ENCODE data around the gene MXRA8.

MXRA8 gene

GRCh38 chr1:1343811-1344421 is 14.4 kb downstream of the MXRA8 start:
- Histone ChIP-seq H3K4me1 (ENCODE audit: control insufficient read depth, insufficient read depth, low read depth, low read length) (peaks cover 71% of the 10 kb centered on the region), H2AFZ (ENCODE audit: low read depth, low read length) (no peak overlapping the region), H3K4ac (ENCODE audit: low read depth in 1 of 2, low read length in 2 of 2) (no peak overlapping the region), H3K9me3 (ENCODE audit: control insufficient read depth, low read length) (no peaks in the 10 kb centered on the region), H2BK12ac (ENCODE audit: low read length in 2 of 2) (no peak overlapping the region), H3K4me2 (ENCODE audit: low read length, poor library complexity, severe bottlenecking) (no peak overlapping the region), H3K79me1 (replicated peaks; ENCODE audit: low read length, poor library complexity, severe bottlenecking) (peaks cover 32% of the 10 kb centered on the region), H3K36me3 (ENCODE audit: control insufficient read depth in 1 of 2, insufficient read depth in 2 of 2, low read depth in 1 of 2, low read length in 2 of 2) (peaks cover 22 to 64% of the 10 kb centered on the region in 2 experiments), H4K91ac (ENCODE audit: low read length) (no peak overlapping the region), H3K18ac (ENCODE audit: low read depth in 1 of 2, low read length in 2 of 2) (no peak overlapping the region), H3K23ac (ENCODE audit: low read length in 2 of 2) (no peak overlapping the region), H3K4me3 (ENCODE audit: insufficient read depth in 1 of 2, low read depth in 1 of 2, low read length in 2 of 2) (peak overlapping the region in 1 of 2 experiments; percentile 16), H3K14ac (ENCODE audit: low read length in 2 of 2) (no peak overlapping the region), H2BK15ac (ENCODE audit: low read depth, poor library complexity, severe bottlenecking) (no peak overlapping the region), H3K9ac (ENCODE audit: low read length) (peak overlapping the region; percentile 89), H2BK5ac (ENCODE audit: low read depth, low read length, poor library complexity, severe bottlenecking) (no peak overlapping the region), H3K27ac (ENCODE audit: low read length, poor library complexity, severe bottlenecking) (no peak overlapping the region), H2AK5ac (ENCODE audit: low read length, severe bottlenecking) (no peak overlapping the region), H2BK120ac (ENCODE audit: low read depth, low read length) (no peak overlapping the region), H3K27me3 (ENCODE audit: control insufficient read depth in 1 of 2, insufficient read depth in 1 of 2, low read length in 2 of 2) (no peaks in the 10 kb centered on the region), H4K8ac (ENCODE audit: low read length) (no peak overlapping the region)
- 94% methylated on average over 24 of the region's 24 CpGs for WGBS
- no peak for DNase-seq

GRCh38 chr1:1342584-1343115 is 15.7 kb downstream of the MXRA8 start:
- no peak overlapping the region for H3K4me3 ChIP-seq (ENCODE audit: insufficient read depth in 1 of 2, low read depth in 1 of 2, low read length in 2 of 2)
- H3K36me3 ChIP-seq (ENCODE audit: control insufficient read depth in 1 of 2, insufficient read depth in 2 of 2, low read depth in 1 of 2, low read length in 2 of 2) = peaks cover 31 to 77% of the 10 kb centered on the region in 2 experiments
- H2BK5ac ChIP-seq (ENCODE audit: low read depth, low read length, poor library complexity, severe bottlenecking) = no peak overlapping the region
- no peak overlapping the region for H3K4me2 ChIP-seq (ENCODE audit: low read length, poor library complexity, severe bottlenecking)
- H2BK120ac ChIP-seq (ENCODE audit: low read depth, low read length) = no peak overlapping the region
- H4K91ac ChIP-seq (ENCODE audit: low read length) = no peak overlapping the region
- no peak overlapping the region for H3K14ac ChIP-seq (ENCODE audit: low read length in 2 of 2)
- H2AFZ ChIP-seq (ENCODE audit: low read depth, low read length) = no peak overlapping the region
- no peak overlapping the region for H4K8ac ChIP-seq (ENCODE audit: low read length)
- H3K27me3 ChIP-seq (ENCODE audit: control insufficient read depth in 1 of 2, insufficient read depth in 1 of 2, low read length in 2 of 2) = no peaks in the 10 kb centered on the region
- H3K79me1 ChIP-seq (replicated peaks; ENCODE audit: low read length, poor library complexity, severe bottlenecking) = peaks cover 34% of the 10 kb centered on the region
- no peak overlapping the region for H2AK5ac ChIP-seq (ENCODE audit: low read length, severe bottlenecking)
- peaks cover 60% of the 10 kb centered on the region for H3K4me1 ChIP-seq (ENCODE audit: control insufficient read depth, insufficient read depth, low read depth, low read length)
- no peak overlapping the region for H2BK12ac ChIP-seq (ENCODE audit: low read length in 2 of 2)
- no peak overlapping the region for H3K9ac ChIP-seq (ENCODE audit: low read length)
- H3K23ac ChIP-seq (ENCODE audit: low read length in 2 of 2) = no peak overlapping the region
- no peak overlapping the region for H2BK15ac ChIP-seq (ENCODE audit: low read depth, poor library complexity, severe bottlenecking)
- 95% methylated on average over 18 of the region's 18 CpGs for WGBS
- no peak overlapping the region for H3K27ac ChIP-seq (ENCODE audit: low read length, poor library complexity, severe bottlenecking)
- no peak overlapping the region for H3K18ac ChIP-seq (ENCODE audit: low read depth in 1 of 2, low read length in 2 of 2)
- H3K4ac ChIP-seq (ENCODE audit: low read depth in 1 of 2, low read length in 2 of 2) = no peak overlapping the region
- no peaks in the 10 kb centered on the region for H3K9me3 ChIP-seq (ENCODE audit: control insufficient read depth, low read length)
- DNase-seq = no peak

DNA sequence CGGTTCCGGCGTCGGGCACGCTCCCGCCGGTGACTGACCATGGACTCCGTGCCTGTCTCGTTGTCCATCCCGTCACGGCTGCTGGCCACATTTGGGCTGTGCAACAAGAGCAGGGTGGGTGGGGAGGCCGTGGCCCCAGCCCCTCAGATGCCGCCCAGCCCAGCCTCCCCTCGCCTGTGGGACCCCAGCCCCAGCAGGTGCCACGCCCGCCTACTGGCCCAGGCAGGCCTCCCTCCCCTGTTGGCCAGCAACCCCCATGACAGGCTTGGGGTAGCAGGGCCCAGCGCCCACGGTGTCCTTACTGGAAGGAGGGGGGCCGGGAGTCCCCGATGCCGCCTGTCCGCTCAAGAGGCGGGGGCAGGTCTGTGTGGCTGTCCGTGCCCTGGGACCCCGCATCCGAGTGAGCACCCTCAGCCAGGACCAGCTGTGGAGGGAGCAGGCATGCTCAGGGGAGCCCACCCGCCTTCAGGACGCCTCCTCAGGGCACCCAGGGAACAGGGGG is 16.2 kb downstream of the MXRA8 start:
- peaks cover 54% of the 10 kb centered on the region for H3K4me1 ChIP-seq (ENCODE audit: control insufficient read depth, insufficient read depth, low read depth, low read length)
- no peak for DNase-seq

GRCh38 chr1:1341549-1342021 is 16.8 kb downstream of the MXRA8 start:
- no peak for DNase-seq
- Histone ChIP-seq H2BK5ac (ENCODE audit: low read depth, low read length, poor library complexity, severe bottlenecking) (no peak overlapping the region), H2BK120ac (ENCODE audit: low read depth, low read length) (no peak overlapping the region), H3K27me3 (ENCODE audit: control insufficient read depth in 1 of 2, insufficient read depth in 1 of 2, low read length in 2 of 2) (no peaks in the 10 kb centered on the region), H3K4me2 (ENCODE audit: low read length, poor library complexity, severe bottlenecking) (no peak overlapping the region), H3K9me3 (ENCODE audit: control insufficient read depth, low read length) (no peaks in the 10 kb centered on the region), H3K18ac (ENCODE audit: low read depth in 1 of 2, low read length in 2 of 2) (no peak overlapping the region), H3K27ac (ENCODE audit: low read length, poor library complexity, severe bottlenecking) (no peak overlapping the region), H3K9ac (ENCODE audit: low read length) (no peak overlapping the region), H3K4me1 (ENCODE audit: control insufficient read depth, insufficient read depth, low read depth, low read length) (peaks cover 49% of the 10 kb centered on the region), H2AFZ (ENCODE audit: low read depth, low read length) (no peak overlapping the region), H3K36me3 (ENCODE audit: control insufficient read depth in 1 of 2, insufficient read depth in 2 of 2, low read depth in 1 of 2, low read length in 2 of 2) (peaks cover 31 to 86% of the 10 kb centered on the region in 2 experiments), H2BK15ac (ENCODE audit: low read depth, poor library complexity, severe bottlenecking) (no peak overlapping the region), H3K4ac (ENCODE audit: low read depth in 1 of 2, low read length in 2 of 2) (no peak overlapping the region), H3K4me3 (ENCODE audit: insufficient read depth in 1 of 2, low read depth in 1 of 2, low read length in 2 of 2) (no peak overlapping the region), H3K79me1 (replicated peaks; ENCODE audit: low read length, poor library complexity, severe bottlenecking) (peaks cover 36% of the 10 kb centered on the region), H4K91ac (ENCODE audit: low read length) (peak overlapping the region; percentile 40), H3K14ac (ENCODE audit: low read length in 2 of 2) (no peak overlapping the region), H2AK5ac (ENCODE audit: low read length, severe bottlenecking) (no peak overlapping the region), H3K23ac (ENCODE audit: low read length in 2 of 2) (no peak overlapping the region), H2BK12ac (ENCODE audit: low read length in 2 of 2) (no peak overlapping the region), H4K8ac (ENCODE audit: low read length) (no peak overlapping the region)
- WGBS = 97% methylated on average over 17 of the region's 17 CpGs

More for the DNA sequence above, 16.2 kb downstream of the MXRA8 start:
- no peak overlapping the region for H2AK5ac ChIP-seq (ENCODE audit: low read length, severe bottlenecking)
- H3K9ac ChIP-seq (ENCODE audit: low read length) = no peak overlapping the region
- no peak overlapping the region for H3K27ac ChIP-seq (ENCODE audit: low read length, poor library complexity, severe bottlenecking)
- H3K18ac ChIP-seq (ENCODE audit: low read depth in 1 of 2, low read length in 2 of 2) = no peak overlapping the region
- H2AFZ ChIP-seq (ENCODE audit: low read depth, low read length) = no peak overlapping the region
- 98% methylated on average over 24 of the region's 28 CpGs for WGBS
- H3K79me1 ChIP-seq (replicated peaks; ENCODE audit: low read length, poor library complexity, severe bottlenecking) = peaks cover 35% of the 10 kb centered on the region
- no peaks in the 10 kb centered on the region for H3K9me3 ChIP-seq (ENCODE audit: control insufficient read depth, low read length)
- H2BK12ac ChIP-seq (ENCODE audit: low read length in 2 of 2) = no peak overlapping the region
- no peak overlapping the region for H2BK5ac ChIP-seq (ENCODE audit: low read depth, low read length, poor library complexity, severe bottlenecking)
- H3K14ac ChIP-seq (ENCODE audit: low read length in 2 of 2) = no peak overlapping the region
- H3K36me3 ChIP-seq (ENCODE audit: control insufficient read depth in 1 of 2, insufficient read depth in 2 of 2, low read depth in 1 of 2, low read length in 2 of 2) = peaks cover 31 to 82% of the 10 kb centered on the region in 2 experiments
- H3K4ac ChIP-seq (ENCODE audit: low read depth in 1 of 2, low read length in 2 of 2) = no peak overlapping the region
- no peak overlapping the region for H3K4me2 ChIP-seq (ENCODE audit: low read length, poor library complexity, severe bottlenecking)
- no peak overlapping the region for H2BK120ac ChIP-seq (ENCODE audit: low read depth, low read length)
- no peak overlapping the region for H4K91ac ChIP-seq (ENCODE audit: low read length)
- no peak overlapping the region for H3K4me3 ChIP-seq (ENCODE audit: insufficient read depth in 1 of 2, low read depth in 1 of 2, low read length in 2 of 2)
- no peak overlapping the region for H4K8ac ChIP-seq (ENCODE audit: low read length)
- H3K27me3 ChIP-seq (ENCODE audit: control insufficient read depth in 1 of 2, insufficient read depth in 1 of 2, low read length in 2 of 2) = no peaks in the 10 kb centered on the region
- no peak overlapping the region for H3K23ac ChIP-seq (ENCODE audit: low read length in 2 of 2)
- H2BK15ac ChIP-seq (ENCODE audit: low read depth, poor library complexity, severe bottlenecking) = no peak overlapping the region
